Lower leg skin (tissue), 4 donors: ENCODE results near the gene POLR1C. TPM values are rescaled to one million over a fixed set of nuclear protein-coding genes. Genes with fewer than 3 reads are reported as not detected.
A peak's percentile ranks its signal among the peaks of the same experiment; 100 is the strongest.
"Not testable (repeated sequence)": the region's sequence is repeated elsewhere in the genome, so short reads cannot be mapped to it uniquely, and the experiment has no call there.

Experiments used
- DNase-seq, 2 donors: peaks; one replicate each; pipeline ENCODE4 v3.0.0-alpha.2; 2019; ENCODE audit warnings: low spot score in 2 of 2
- H3K4me3 ChIP-seq: fragments of 200-600 bp; sonication (generic); 2 replicates; pipeline ENCODE4 v1.5.1; 2017; ENCODE audit warnings: mild to moderate bottlenecking, low read depth; ENCODE audit not compliant: poor library complexity, severe bottlenecking
- POLR2A ChIP-seq, 2 donors: fragments of 450-650 bp; IDR thresholded peaks; one replicate each; pipeline ENCODE4 v1.6.1; 2016 to 2017; ENCODE audit warnings: antibody characterized with exemption in 2 of 2, mild to moderate bottlenecking in 1 of 2, moderate library complexity in 1 of 2
- WGBS, 2 donors: methylation state at CpG; one replicate each; pipeline ENCODE4 v1.1.5; 2018; 5-methylcytosine and 5-hydroxymethylcytosine counted together
- intact Hi-C: fragments of 100-400 bp; cut with DNase I; formaldehyde crosslinking; loops from one replicate; pipeline ENCODE4 v1.15.0; 2023; ENCODE audit warnings: low total_unique reads
- total RNA-seq, 4 donors: library from RNA; depleted of rRNA; stranded (reverse); fragments of >200 nt; gene quantifications; one replicate each; pipeline ENCODE4 v1.1.0, GENCODE V29; 2016
- TF ChIP-seq, protein P1 (sequence below), 3 donors: fragments of 450-650 bp; IDR thresholded peaks; one replicate each; pipeline ENCODE4 v1.5.1; 2016; ENCODE audit warnings: antibody characterized with exemption in 3 of 3, mild to moderate bottlenecking in 3 of 3, moderate library complexity in 2 of 3

POLR1C gene
- total RNA-seq, 4 donors from 2014 or later = 29.7 to 38.0 (median 32.4) TPM

DNA sequence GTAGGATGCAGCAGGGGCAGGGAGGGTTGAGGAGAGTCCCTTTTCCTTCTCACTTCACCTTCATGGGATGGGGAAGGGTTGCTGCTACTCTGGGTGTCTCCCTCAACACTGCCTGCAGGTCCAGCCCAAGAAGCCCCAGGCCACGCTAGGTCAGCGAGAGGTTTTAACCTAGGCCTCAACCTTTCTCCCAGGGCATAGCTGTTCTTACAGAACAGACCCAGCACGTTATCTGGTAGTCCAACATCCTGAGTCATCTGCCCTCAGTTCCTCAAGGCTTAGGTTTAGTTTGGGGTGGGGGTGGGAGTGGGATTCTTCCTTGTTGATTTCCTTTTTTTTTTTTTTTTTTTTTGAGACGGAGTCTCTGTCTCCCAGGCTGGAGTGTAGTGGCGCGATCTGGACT lies 22.6 kb upstream of the POLR1C start:
- H3K4me3 ChIP-seq = no peak overlapping the region
- intact Hi-C loops = no loop called here
- no peak for DNase-seq
- 68 to 80% methylated on average over 6 of the region's 6 CpGs for WGBS, 2 donors
- TF ChIP-seq, protein P1, sequence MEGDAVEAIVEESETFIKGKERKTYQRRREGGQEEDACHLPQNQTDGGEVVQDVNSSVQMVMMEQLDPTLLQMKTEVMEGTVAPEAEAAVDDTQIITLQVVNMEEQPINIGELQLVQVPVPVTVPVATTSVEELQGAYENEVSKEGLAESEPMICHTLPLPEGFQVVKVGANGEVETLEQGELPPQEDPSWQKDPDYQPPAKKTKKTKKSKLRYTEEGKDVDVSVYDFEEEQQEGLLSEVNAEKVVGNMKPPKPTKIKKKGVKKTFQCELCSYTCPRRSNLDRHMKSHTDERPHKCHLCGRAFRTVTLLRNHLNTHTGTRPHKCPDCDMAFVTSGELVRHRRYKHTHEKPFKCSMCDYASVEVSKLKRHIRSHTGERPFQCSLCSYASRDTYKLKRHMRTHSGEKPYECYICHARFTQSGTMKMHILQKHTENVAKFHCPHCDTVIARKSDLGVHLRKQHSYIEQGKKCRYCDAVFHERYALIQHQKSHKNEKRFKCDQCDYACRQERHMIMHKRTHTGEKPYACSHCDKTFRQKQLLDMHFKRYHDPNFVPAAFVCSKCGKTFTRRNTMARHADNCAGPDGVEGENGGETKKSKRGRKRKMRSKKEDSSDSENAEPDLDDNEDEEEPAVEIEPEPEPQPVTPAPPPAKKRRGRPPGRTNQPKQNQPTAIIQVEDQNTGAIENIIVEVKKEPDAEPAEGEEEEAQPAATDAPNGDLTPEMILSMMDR (IDR thresholded peaks at IDR 0.05) = no peak
- no peak for TF ChIP-seq POLR2A (IDR thresholded peaks at IDR 0.05)

DNA sequence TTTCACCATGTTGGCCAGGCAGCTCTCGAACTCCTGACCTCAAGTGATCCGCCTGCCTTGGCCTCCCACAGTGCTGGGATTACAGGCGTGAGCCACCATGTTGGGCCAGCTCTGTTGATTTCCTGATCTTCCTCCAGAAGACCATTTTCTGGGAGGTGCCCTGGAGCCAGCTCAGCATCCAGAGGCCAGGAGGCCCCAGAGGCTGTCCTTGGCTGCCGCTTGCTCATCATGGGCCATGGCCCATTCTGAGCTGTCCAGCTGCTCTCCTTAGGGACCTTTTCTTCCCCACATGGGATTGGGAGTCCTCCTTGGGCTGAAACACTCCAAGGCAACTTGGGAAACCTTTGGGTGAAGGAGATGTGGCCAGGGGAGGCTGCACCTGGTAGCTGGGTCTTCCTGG lies 22.1 kb upstream of the POLR1C start:
- DNase-seq = no peak
- TF ChIP-seq, protein P1 (IDR thresholded peaks at IDR 0.05) = no peak
- no peak for TF ChIP-seq POLR2A (IDR thresholded peaks at IDR 0.05)
- WGBS, 2 donors = 89 to 90% methylated on average over 4 of the region's 4 CpGs
- intact Hi-C loops = no loop called here
- no peak overlapping the region for H3K4me3 ChIP-seq

DNA sequence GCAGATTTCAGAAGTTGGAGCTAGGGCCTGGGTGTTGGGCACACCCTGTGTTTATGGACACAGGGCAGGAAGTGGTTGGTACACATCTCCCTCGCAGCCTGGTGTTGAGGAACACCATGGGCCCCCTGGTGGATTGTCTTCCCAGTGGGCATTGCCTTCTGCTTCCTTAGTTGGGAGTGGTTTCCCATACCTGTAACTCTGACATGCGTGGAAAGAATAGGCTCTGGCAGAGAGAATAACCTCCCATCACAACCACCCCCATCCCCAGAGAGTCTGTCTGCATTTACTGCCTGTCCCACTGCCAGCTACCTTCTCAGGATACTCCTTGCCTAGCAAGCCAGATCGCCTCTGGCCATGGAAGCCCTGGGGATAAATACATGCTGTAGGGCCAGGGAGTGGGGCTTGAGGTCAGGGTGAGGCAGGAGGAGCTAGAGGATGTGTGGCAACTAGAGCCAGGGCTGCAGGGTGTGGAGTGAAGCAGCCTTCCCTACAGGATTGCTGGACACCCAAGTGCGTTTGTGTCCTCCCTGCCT lies 21.4 kb upstream of the POLR1C start:
- DNase-seq = no peak
- intact Hi-C loops = no loop called here
- TF ChIP-seq, protein P1 (IDR thresholded peaks at IDR 0.05) = no peak
- TF ChIP-seq POLR2A (IDR thresholded peaks at IDR 0.05) = no peak
- H3K4me3 ChIP-seq = no peak overlapping the region
- 34 to 52% methylated on average over 4 of the region's 4 CpGs for WGBS, 2 donors

DNA sequence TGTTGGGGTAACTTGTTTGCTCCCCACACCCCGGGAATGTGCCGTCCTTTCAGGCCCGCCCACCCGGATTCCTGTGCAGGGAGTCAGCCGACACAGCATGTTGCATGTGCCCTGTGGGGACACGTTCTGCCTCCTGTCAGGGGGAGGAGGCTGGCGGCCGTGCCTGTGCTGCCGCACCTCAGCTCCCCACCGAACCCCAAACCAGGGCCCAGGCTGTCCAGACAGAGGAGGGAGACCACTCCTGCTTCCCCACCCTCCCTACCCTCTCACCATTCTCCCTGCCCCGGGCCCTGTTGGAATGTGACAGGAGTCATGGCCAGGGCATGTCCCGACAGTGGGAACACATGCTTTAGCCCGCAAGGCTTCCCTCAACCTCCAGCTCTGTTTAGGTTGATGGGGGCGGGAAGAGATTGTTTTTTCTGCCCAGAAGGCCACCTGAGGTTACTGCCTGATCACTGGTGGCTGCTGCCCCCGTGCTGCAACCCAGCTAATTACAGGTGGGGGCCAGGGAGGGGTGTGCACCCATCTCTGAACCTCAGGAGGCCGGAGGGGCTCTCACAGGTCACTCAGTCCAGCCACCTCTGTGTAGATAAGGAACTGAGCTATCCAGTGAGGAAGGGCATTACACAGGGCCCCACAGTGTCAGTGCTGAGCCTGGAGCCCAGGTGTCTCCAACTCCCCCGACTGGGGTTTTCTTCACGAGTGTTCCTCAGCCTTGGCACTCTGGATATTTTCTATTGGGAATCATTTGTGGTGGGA lies 20.3 kb upstream of the POLR1C start:
- no peak overlapping the region for H3K4me3 ChIP-seq
- intact Hi-C loops = no loop called here
- TF ChIP-seq, protein P1 (IDR thresholded peaks at IDR 0.05) = no peak
- TF ChIP-seq POLR2A (IDR thresholded peaks at IDR 0.05) = no peak
- DNase-seq = peak; percentile 45 to 89
- 39 to 43% methylated on average over 17 to 18 of the region's 18 CpGs for WGBS, 2 donors

DNA sequence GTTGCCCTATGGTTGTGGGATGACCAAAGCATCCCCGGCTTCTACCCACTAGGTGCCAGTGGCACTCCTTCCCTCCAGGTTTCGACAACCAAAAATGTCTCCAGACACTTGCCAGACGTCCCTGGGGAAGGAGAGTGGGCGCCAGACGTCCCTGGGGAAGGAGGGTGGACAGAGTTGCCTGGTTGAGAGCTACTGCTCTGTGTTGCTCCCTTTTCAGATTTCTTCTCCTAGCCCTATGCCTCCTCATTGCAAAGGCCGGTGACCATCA lies 19.8 kb upstream of the POLR1C start:
- no peak overlapping the region for H3K4me3 ChIP-seq
- 67 to 69% methylated on average over 6 of the region's 6 CpGs for WGBS, 2 donors
- DNase-seq = no peak
- no peak for TF ChIP-seq POLR2A (IDR thresholded peaks at IDR 0.05)
- intact Hi-C loops = no loop called here

DNA sequence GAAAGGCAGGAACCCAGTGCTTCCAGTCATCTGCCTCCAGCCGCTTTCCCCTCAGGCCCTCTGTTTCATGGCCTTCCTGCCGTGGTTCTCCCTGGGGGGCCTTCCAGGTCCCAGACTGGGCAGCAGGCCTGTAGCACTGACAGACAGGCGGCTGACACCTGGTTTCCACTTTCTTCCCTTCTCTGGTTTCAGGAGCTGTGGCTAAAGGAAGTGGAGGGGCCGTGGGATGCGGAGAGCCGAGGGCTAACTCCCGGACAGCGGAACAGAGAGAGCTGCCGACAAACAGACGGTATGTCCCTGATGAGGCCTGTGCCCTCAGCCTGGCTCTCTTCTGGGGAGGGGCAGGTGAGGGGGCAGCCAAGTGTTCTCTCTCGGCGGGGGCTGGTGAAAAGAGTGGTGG lies 19.2 kb upstream of the POLR1C start:
- intact Hi-C loops = no loop called here
- TF ChIP-seq, protein P1 (IDR thresholded peaks at IDR 0.05) = no peak
- no peak for TF ChIP-seq POLR2A (IDR thresholded peaks at IDR 0.05)

DNA sequence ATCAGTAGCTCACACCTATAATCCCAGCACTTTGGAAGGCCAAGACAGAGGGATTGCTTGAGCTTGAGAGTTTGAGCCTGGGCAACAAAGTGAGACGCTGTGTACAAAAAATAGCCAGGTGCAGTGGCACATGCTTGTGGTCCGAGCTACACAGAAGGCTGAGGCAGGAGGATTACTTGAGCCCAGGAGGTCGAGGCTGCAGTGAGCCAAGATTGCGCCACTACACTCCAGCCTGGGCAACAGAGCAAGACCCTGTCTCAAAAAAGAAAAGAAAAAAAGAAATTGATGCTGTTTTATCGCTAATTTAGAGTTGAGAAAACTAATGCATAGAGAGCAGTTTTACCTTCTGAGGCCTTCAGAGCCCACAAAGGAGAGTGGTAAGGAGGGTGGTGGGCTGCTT lies 18.6 kb upstream of the POLR1C start:
- 82 to 90% methylated on average over 5 of the region's 5 CpGs for WGBS, 2 donors
- DNase-seq, intact Hi-C loops, H3K4me3 ChIP-seq: not testable (repeated sequence)

More for the DNA sequence above, 19.2 kb upstream of the POLR1C start:
- 93% methylated on average over 12 of the region's 12 CpGs for WGBS, 2 donors
- no peak for DNase-seq
- no peak overlapping the region for H3K4me3 ChIP-seq
